Measurements from ENCODE around the gene OGFR.
A peak's percentile ranks its signal among the peaks of the same experiment; 100 is the strongest.

OGFR gene

DNA sequence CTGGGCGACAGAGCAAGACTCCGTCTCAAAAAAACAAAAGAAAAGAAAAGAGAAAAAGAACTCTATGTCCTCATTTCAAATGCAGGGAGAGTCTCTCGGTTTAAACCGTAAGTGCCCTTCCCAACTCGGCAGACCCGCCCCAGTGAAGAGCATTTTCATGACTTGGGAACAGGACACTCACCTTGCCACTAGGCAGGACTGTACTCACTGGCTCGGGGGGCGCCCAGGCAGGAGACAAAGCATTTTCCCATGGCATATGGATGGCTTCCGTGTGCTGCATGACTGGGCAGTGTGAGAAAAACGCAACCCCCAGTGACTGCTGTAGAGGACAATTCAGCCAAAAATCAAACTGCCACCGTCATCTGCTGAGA lies 32.0 kb upstream of the OGFR start (continued):
- TF ChIP-seq ZNF18 (tag by site-specific recombination; IDR thresholded peaks at IDR 0.05), result no peak
- TF ChIP-seq ZNF692 (tag by site-specific recombination; IDR thresholded peaks at IDR 0.05), result no peak
- no peak for TF ChIP-seq ZNF549 (tag by site-specific recombination; IDR thresholded peaks at IDR 0.05)
- no peak for TF ChIP-seq KLF7 (tag by site-specific recombination; IDR thresholded peaks at IDR 0.05; ENCODE audit: borderline replicate concordance)
- no peak for TF ChIP-seq ZEB2 (tag by site-specific recombination; IDR thresholded peaks at IDR 0.05)
- no peak for TF ChIP-seq ZNF398 (tag by site-specific recombination; IDR thresholded peaks at IDR 0.05)
- no peak for TF ChIP-seq ZNF133 (tag by site-specific recombination; IDR thresholded peaks at IDR 0.05)
- no peak for TF ChIP-seq ZBTB44 (tag by site-specific recombination; IDR thresholded peaks at IDR 0.05)

GRCh38 chr20:62772990-62773844 lies 31.4 kb upstream of the OGFR start:
- Histone ChIP-seq H3K4me3 (ENCODE audit: low read depth, low read length) (no peak overlapping the region), H3K9me3 (ENCODE audit: control insufficient read depth, insufficient read depth, low read depth, low read length) (no peaks in the 10 kb centered on the region), H3K27ac (ENCODE audit: extremely low read depth, low read depth, low read length) (no peak overlapping the region), H3K4me1 (ENCODE audit: control insufficient read depth, insufficient read depth, low read length) (0 out of 2 replicates have a peak, but pooled peaks cover 3% of the 10 kb centered on the region), H3K36me3 (ENCODE audit: control insufficient read depth in 2 of 2, insufficient read depth in 1 of 2, low read length in 2 of 2) (no peaks in the 10 kb centered on the region)
- ChIA-PET CTCF (interaction anchor here (1.3 to 2.1 kb wide), 3 partner anchors 18 to 105 kb away, joined by 3 to 10 read pairs (median 4); no protein-coding TSS in a partner anchor), POLR2A (no interaction called here)
- 0 out of 2 replicates have a peak, but pooled peaks have one; percentile 20 for TF ChIP-seq REST (tag by site-specific recombination; IDR thresholded peaks at IDR 0.05)
- TF ChIP-seq ZNF626 (tag by site-specific recombination; IDR thresholded peaks at IDR 0.05), result no peak
